A673 (cell line): Measurements from ENCODE around the gene TRAK1. TPM values are rescaled to one million over a fixed set of nuclear protein-coding genes. Genes with fewer than 3 reads are reported as not detected.

Experiments used
- BruUV-seq: library from RNA; stranded (reverse); fragments of 400-500 nt; replicated peaks from 2 replicates; lab custom pipeline; 2021; lab: Mats Ljungman, UMichigan
- CTCF ChIA-PET: fragments of 300-600 bp; sonication (Branson Sonifier 250); formaldehyde crosslinking; loops from one replicate; lab custom pipeline; 2022; ENCODE audit warnings: antibody characterized with exemption; lab: Charles Lee
- POLR2A ChIA-PET: fragments of 300-600 bp; sonication (Branson Sonifier 250); formaldehyde crosslinking; loops from one replicate; lab custom pipeline; 2022; ENCODE audit warnings: antibody characterized with exemption; ENCODE audit not compliant: low non-redundant PET; lab: Charles Lee
- DNase-seq: peaks from one replicate; pipeline ENCODE4 v3.0.0-alpha.2; 2015; ENCODE audit warnings: low spot score
- H3K27ac ChIP-seq: fragments of 200-600 bp; sonication (generic); 2 replicates; pipeline ENCODE4 v1.5.1; 2016; ENCODE audit warnings: mixed run types, low read depth, mild to moderate bottlenecking, mixed read lengths, antibody characterized with exemption, low read length; ENCODE audit not compliant: poor library complexity, severe bottlenecking
- H3K27me3 ChIP-seq: fragments of 200-600 bp; sonication (generic); replicated peaks from 2 replicates; pipeline ENCODE4 v1.6.1; 2017; ENCODE audit warnings: mixed run types, low read depth, mild to moderate bottlenecking, mixed read lengths, antibody characterized with exemption, low read length; ENCODE audit not compliant: insufficient read depth, poor library complexity
- H3K36me3 ChIP-seq: fragments of 200-600 bp; sonication (generic); 2 replicates; pipeline ENCODE4 v1.6.1; 2016; ENCODE audit warnings: mixed run types, mild to moderate bottlenecking, mixed read lengths, antibody characterized with exemption, low read length; ENCODE audit not compliant: insufficient read depth, poor library complexity, severe bottlenecking
- H3K4me1 ChIP-seq: fragments of 200-600 bp; sonication (generic); 2 replicates; pipeline ENCODE4 v1.6.1; 2017; ENCODE audit warnings: mixed run types, mild to moderate bottlenecking, mixed read lengths, antibody characterized with exemption, low read length; ENCODE audit not compliant: insufficient read depth, poor library complexity, severe bottlenecking
- H3K4me3 ChIP-seq: fragments of 200-600 bp; sonication (generic); 2 replicates; pipeline ENCODE4 v1.5.1; 2016; ENCODE audit warnings: low read depth, mixed run types, mild to moderate bottlenecking, mixed read lengths, low read length; ENCODE audit not compliant: poor library complexity, severe bottlenecking
- H3K9me3 ChIP-seq: fragments of 200-600 bp; sonication (generic); 2 replicates; pipeline ENCODE4 v1.6.1; 2016; ENCODE audit warnings: mixed run types, low read depth, mild to moderate bottlenecking, mixed read lengths, antibody characterized with exemption, low read length; ENCODE audit not compliant: poor library complexity, severe bottlenecking
- CTCF ChIP-seq: fragments of 300-800, 200-600 bp; sonication (generic); conservative IDR thresholded peaks from 2 replicates; pipeline ENCODE4 v1.5.1; 2017; ENCODE audit warnings: low read depth, mild to moderate bottlenecking, antibody characterized with exemption, low read length, moderate library complexity, mixed read lengths
- EZH2 ChIP-seq: fragments of 200-600 bp; sonication (generic); IDR thresholded peaks from 2 replicates; pipeline ENCODE4 v1.6.1; 2017; ENCODE audit warnings: borderline replicate concordance, low read depth, mild to moderate bottlenecking, mixed read lengths, antibody characterized with exemption, low read length; ENCODE audit not compliant: poor library complexity, severe bottlenecking
- intact Hi-C: fragments of 100-400 bp; cut with micrococcal nuclease; formaldehyde crosslinking; loops from one replicate; pipeline ENCODE4 v1.10.0; 2022; ENCODE audit not compliant: unreplicated experiment
- total RNA-seq: library from RNA; stranded (reverse); gene quantifications from 2 replicates; pipeline ENCODE4 v1.2.3, GENCODE V29; 2021

Gene TRAK1
- total RNA-seq, 1 experiment from 2014 or later, result 16.3 TPM

GRCh38 chr3:42209917-42210316 lies 118.8 kb downstream of the TRAK1 start:
- Histone ChIP-seq H3K27me3 (no peaks in the 10 kb centered on the region), H3K36me3 (no peaks in the 10 kb centered on the region), H3K9me3 (no peaks in the 10 kb centered on the region), H3K27ac (no peak overlapping the region), H3K4me3 (no peak overlapping the region), H3K4me1 (no peaks in the 10 kb centered on the region)
- no peak for DNase-seq
- TF ChIP-seq CTCF (no peak), EZH2 (no peak)
- no TSS peak for BruUV-seq
- ChIA-PET POLR2A (no interaction called here), CTCF (no interaction called here)
- intact Hi-C loops, result no loop called here

- intact Hi-C loops, result no loop called here
- TF ChIP-seq EZH2 (no peak), CTCF (no peak)
- no peak for DNase-seq
- Histone ChIP-seq H3K9me3 (no peaks in the 10 kb centered on the region), H3K27ac (no peak overlapping the region), H3K4me3 (no peak overlapping the region), H3K4me1 (no peaks in the 10 kb centered on the region), H3K36me3 (no peaks in the 10 kb centered on the region), H3K27me3 (no peaks in the 10 kb centered on the region)
- ChIA-PET POLR2A (no interaction called here), CTCF (no interaction called here)
- no TSS peak for BruUV-seq
Observed at GRCh38 chr3:42210726-42211125, 119.6 kb downstream of the TRAK1 start.

- ChIA-PET POLR2A (no interaction called here), CTCF (no interaction called here)
- intact Hi-C loops, result no loop called here
- no peak overlapping the region for H3K4me3 ChIP-seq
- no peaks in the 10 kb centered on the region for H3K4me1 ChIP-seq
- DNase-seq, result no peak
- no peaks in the 10 kb centered on the region for H3K27me3 ChIP-seq
- no peak overlapping the region for H3K27ac ChIP-seq
- no peak for TF ChIP-seq CTCF
- no TSS peak for BruUV-seq
- no peaks in the 10 kb centered on the region for H3K36me3 ChIP-seq
- no peaks in the 10 kb centered on the region for H3K9me3 ChIP-seq
Observed at GRCh38 chr3:42213417-42213816, 122.3 kb downstream of the TRAK1 start.
